22Rv1 (cell line): ENCODE results near the gene RAB3IL1.

Experiments used
- H3K27ac ChIP-seq: fragments of 450-650 bp; 2 replicates; pipeline ENCODE4 v1.5.1; 2017
- ZFX ChIP-seq: fragments of 450-650 bp; IDR thresholded peaks from 2 replicates; pipeline ENCODE4 v1.6.1; 2017; ENCODE audit warnings: antibody characterized with exemption, borderline replicate concordance
- TF ChIP-seq, protein P1 (sequence below): fragments of 450-650 bp; IDR thresholded peaks from 2 replicates; pipeline ENCODE4 v1.5.1; 2017; ENCODE audit warnings: mild to moderate bottlenecking

RAB3IL1 gene

DNA sequence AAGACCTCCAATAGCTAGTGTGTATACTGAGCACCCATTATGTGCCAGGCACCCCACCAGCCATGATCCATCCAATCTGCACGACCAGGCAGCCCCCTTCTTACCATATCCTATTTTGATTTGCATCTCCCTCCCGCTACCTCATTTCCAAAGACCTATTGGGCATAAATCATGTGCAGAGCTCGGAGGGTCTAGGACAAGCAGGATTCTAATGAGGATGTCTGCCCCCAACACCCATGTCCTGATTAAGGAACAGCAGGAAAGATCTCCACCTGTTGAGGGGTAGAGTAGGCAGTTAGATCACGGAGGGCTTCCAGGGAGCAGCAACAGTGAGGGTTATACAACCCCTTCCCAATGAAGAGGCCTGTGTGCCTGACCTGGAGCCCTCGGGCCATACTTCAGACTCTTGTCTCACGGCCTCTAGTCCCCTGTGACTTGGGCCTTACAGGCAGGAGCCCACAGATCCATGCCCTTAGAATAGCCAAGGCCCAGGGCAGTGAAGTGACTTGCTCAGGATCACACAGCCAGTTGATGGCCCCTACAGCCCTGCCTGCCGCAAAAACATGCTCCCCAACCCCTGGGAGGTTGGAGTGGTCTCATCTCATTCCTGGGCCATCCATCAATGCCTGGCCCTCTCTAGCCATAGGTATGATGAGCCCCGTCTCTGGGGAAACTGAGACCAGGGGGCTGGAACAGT is 3.5 kb downstream of the RAB3IL1 start:
- H3K27ac ChIP-seq, result no peak overlapping the region
- TF ChIP-seq, protein P1, sequence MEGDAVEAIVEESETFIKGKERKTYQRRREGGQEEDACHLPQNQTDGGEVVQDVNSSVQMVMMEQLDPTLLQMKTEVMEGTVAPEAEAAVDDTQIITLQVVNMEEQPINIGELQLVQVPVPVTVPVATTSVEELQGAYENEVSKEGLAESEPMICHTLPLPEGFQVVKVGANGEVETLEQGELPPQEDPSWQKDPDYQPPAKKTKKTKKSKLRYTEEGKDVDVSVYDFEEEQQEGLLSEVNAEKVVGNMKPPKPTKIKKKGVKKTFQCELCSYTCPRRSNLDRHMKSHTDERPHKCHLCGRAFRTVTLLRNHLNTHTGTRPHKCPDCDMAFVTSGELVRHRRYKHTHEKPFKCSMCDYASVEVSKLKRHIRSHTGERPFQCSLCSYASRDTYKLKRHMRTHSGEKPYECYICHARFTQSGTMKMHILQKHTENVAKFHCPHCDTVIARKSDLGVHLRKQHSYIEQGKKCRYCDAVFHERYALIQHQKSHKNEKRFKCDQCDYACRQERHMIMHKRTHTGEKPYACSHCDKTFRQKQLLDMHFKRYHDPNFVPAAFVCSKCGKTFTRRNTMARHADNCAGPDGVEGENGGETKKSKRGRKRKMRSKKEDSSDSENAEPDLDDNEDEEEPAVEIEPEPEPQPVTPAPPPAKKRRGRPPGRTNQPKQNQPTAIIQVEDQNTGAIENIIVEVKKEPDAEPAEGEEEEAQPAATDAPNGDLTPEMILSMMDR, result no peak
- TF ChIP-seq ZFX, result no peak

DNA sequence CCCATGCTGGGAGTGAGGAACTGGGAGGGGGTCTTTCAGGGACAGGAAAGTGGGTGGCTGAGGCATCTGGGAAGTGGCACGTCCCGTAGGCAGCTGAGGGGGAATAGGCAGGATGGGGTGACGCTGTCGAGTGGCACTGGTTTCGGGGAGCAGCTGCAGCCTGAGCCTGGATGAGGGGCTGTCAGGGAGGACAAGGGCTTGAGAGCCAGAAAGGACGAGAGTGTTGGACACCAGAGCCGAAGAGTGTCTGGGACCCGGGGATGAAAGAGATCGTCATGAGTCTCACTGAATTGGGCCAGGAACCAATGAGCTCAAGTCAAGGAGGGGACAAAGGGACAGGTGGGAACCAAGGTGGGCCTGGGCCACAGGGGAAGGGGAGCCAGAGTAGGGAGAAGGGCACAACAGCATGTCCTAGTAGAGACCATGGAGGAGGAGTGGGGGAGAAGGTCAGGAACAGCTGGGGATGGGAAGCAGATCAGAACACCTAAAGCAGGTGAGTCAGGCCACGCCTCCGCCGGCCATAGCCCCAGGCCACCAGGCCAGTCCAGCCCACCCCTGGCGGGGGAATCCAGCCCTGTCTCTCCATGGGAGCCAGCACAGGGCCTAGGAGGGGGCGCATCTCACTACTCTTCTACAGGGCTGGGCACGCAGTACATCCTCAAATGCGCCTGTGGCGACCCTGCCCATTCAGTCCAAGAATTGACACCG is 4.2 kb downstream of the RAB3IL1 start:
- no peak overlapping the region for H3K27ac ChIP-seq
- TF ChIP-seq ZFX, result no peak
- TF ChIP-seq, protein P1, result no peak

DNA sequence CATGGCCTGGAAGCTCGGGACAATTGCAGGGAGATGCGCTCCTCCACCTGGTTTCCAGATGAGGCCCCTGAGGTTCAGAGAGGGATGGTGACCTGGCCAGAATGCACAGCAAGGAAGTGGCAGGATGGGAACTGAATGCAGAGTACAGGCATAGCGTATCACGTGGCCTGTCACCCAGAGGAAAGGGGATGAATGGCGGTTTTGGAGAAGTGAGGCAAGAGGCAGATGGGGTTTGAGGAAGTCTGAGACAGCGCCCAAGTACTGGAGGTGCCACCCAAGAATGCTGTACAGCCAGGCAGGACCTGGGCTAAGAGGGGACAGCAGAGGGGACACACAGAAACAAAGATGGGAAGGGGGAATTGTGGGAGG is 4.9 kb downstream of the RAB3IL1 start:
- TF ChIP-seq ZFX, result no peak
- TF ChIP-seq, protein P1, result no peak
- no peak overlapping the region for H3K27ac ChIP-seq

DNA sequence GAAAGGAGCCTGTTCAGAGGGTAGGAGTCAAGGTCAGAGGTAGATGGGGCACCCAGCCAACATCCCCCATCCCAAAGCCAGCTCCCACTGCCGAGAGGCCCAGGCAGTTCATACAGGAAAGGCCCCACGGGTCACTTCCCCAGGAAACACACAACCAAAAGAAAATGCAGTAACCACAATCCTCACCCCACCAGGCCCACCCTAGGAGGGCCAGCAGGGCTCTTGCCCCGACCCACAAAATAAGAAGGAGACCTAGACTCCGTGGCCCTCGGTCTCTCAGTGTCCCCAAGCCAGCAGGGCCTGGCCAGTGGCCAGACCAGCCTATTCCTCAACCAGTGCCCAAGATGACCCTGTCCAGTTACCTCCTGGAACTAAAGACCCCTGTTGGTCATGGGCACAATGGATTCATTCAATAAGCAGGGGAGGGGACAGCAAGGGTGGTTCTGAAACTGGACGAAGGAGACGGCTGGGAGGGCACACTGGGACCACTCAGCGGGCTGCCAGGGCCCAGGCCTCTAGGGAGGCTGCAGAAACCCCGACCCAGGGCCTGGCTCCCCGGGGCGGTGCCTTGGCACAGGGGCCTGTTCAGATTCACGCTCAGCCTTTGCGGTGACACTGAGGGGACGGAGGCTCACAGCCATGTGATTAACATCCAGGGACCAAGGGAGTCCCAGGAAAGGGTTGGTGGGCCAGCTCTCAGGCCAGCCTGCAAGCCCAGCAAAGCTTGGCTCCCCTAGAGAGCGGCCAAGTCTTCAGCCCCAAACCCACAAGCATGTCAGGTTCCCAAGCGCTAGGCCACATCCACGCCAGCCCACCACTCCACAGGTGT is 5.5 kb downstream of the RAB3IL1 start:
- H3K27ac ChIP-seq, result no peak overlapping the region
- no peak for TF ChIP-seq ZFX
- TF ChIP-seq, protein P1, result no peak

DNA sequence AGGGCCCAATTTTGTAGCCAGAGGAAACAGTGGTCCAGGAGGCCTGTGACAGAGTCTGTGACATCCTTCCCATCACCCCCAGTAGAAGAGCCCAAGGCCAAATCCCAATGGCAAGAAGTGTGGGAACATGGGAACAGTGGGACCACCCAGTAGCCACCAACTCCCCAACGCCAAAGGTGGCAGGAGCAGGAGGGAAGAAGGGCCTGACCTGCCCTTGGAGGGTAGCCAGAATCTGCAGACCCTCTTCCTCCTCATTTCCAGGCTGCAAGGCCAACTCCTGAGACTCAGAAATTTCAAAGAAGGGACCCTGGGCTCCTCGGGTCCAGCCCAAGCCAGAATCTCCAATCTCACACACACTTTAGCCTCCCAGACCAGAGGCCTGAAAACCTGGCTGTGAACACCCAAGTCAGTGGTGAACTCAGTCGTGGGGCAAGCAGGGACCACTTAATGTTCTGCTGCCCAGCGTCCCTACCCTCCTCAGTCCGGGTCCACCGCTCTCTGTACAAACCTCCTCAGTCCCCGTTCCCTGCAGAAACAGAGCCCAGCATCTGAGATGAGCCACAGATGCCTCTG is 6.2 kb downstream of the RAB3IL1 start:
- no peak overlapping the region for H3K27ac ChIP-seq

DNA sequence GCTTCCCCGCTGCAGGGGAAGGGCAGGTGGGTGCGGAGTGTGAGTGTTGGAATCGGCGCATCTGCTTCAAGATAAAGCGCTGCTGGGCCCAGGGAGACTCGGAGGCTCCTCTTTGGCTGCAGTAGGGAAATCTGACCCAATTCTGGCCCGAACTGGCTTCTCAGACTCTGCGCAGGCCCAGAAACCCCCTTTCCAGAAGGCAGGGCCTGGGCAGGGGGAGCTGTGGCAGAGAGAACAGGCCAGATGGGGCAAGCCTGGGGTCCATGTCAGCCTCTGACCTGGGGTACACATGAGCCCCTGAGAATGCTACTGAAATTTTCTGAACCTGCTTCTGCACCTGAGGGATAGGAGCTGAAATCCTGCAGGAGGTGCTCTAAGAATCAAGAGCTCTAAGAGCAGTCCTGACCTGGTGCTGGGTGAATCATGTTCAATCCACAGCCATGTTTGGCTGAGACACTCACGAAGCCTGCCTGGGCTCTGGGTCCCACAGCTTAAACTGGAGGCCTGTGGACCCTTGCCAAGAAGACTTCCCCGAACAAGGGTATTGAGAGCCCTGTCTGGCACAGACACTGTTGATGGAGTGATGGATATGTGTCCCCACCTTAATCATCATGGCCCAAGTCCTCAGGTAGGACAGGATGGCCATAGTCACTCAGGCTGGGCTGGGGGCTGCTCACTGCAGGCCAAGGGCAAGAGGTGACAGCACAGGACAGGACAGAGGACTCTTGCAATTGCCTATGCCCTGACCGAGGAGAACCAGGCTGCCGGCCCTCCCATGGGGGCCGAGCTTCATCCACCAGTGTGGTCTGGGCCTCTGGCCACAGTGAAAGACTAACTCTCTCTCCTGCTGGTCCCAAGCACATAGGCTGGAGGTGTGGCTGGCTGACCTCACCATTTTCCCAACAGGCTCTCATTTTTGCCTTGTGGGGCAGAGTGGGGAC is 6.9 kb downstream of the RAB3IL1 start:
- H3K27ac ChIP-seq, result no peak overlapping the region
- no peak for TF ChIP-seq ZFX
- TF ChIP-seq, protein P1, result no peak

More for the DNA sequence above, 6.2 kb downstream of the RAB3IL1 start:
- TF ChIP-seq, protein P1, result no peak
- TF ChIP-seq ZFX, result no peak
